IPS DF 6.9 (cell line): ENCODE measurements around the gene CYP4F2.
"Not testable (repeated sequence)": the region's sequence is repeated elsewhere in the genome, so short reads cannot be mapped to it uniquely, and the experiment has no call there.

Experiments used
- DNase-seq: peaks from one replicate; pipeline ENCODE4 v3.0.0-alpha.2; 2013; ENCODE audit warnings: low read depth, low spot score
- H3K27ac ChIP-seq: one replicate; pipeline ENCODE4 v1.5.1; 2013; ENCODE audit warnings: low read length, control low read depth
- H3K27me3 ChIP-seq: 2 replicates; pipeline ENCODE4 v1.6.1; 2013; ENCODE audit warnings: mild to moderate bottlenecking, low read length; ENCODE audit not compliant: control insufficient read depth, insufficient read depth
- H3K36me3 ChIP-seq: 2 replicates; pipeline ENCODE4 v1.6.1; 2013; ENCODE audit warnings: low read length; ENCODE audit not compliant: control insufficient read depth, insufficient read depth
- H3K4me1 ChIP-seq: 2 replicates; pipeline ENCODE4 v1.6.1; 2013; ENCODE audit warnings: low read length; ENCODE audit not compliant: control insufficient read depth, insufficient read depth
- H3K4me3 ChIP-seq: 2 replicates; pipeline ENCODE4 v1.5.1; 2013; ENCODE audit warnings: mild to moderate bottlenecking, low read length
- H3K9me3 ChIP-seq: 2 replicates; pipeline ENCODE4 v1.6.1; 2013; ENCODE audit warnings: low read length, inconsistent platforms; ENCODE audit not compliant: control insufficient read depth, insufficient read depth
- WGBS: extraction: QIAGEN DNeasy Blood & Tissue Kit; methylation state at CpG from one replicate; pipeline ENCODE4 v1.1.7; 2013; ENCODE audit warnings: mixed read lengths, missing lambda C conversion rate; ENCODE audit not compliant: insufficient read length, insufficient coverage; 5-methylcytosine and 5-hydroxymethylcytosine counted together

Gene CYP4F2

GRCh38 chr19:15926484-15926883, 28.6 kb upstream of the CYP4F2 start:
- DNase-seq, result no peak
- Histone ChIP-seq H3K27me3 (no peaks in the 10 kb centered on the region), H3K9me3 (peaks cover 30% of the 10 kb centered on the region), H3K4me1 (no peaks in the 10 kb centered on the region), H3K4me3 (no peak overlapping the region), H3K36me3 (no peaks in the 10 kb centered on the region), H3K27ac (no peak overlapping the region)
- WGBS, result no CpG with 5 or more reads among the region's 1 CpG

GRCh38 chr19:15923702-15924101, 25.8 kb upstream of the CYP4F2 start:
- no peak overlapping the region for H3K4me3 ChIP-seq
- H3K4me1 ChIP-seq, result no peaks in the 10 kb centered on the region
- no peak for DNase-seq
- H3K27me3 ChIP-seq, result no peaks in the 10 kb centered on the region
- H3K27ac ChIP-seq, result no peak overlapping the region
- H3K36me3 ChIP-seq, result no peaks in the 10 kb centered on the region
- H3K9me3 ChIP-seq, result peaks cover 22% of the 10 kb centered on the region
- no CpG with 5 or more reads among the region's 8 CpGs for WGBS

- DNase-seq, result no peak
- Histone ChIP-seq H3K4me3 (no peak overlapping the region), H3K4me1 (no peaks in the 10 kb centered on the region), H3K27me3 (no peaks in the 10 kb centered on the region), H3K36me3 (no peaks in the 10 kb centered on the region), H3K9me3 (peaks cover 18% of the 10 kb centered on the region), H3K27ac (no peak overlapping the region)
- WGBS, result no CpG with 5 or more reads among the region's 4 CpGs
Measured at GRCh38 chr19:15922021-15922420, 24.1 kb upstream of the CYP4F2 start.

GRCh38 chr19:15919243-15919642, 21.4 kb upstream of the CYP4F2 start:
- DNase-seq, result no peak
- peaks cover 13% of the 10 kb centered on the region for H3K9me3 ChIP-seq
- H3K36me3 ChIP-seq, result no peaks in the 10 kb centered on the region
- H3K27ac ChIP-seq, result no peak overlapping the region
- H3K27me3 ChIP-seq, result no peaks in the 10 kb centered on the region
- H3K4me3 ChIP-seq, result no peak overlapping the region
- WGBS, result 100% methylated on average over 3 of the region's 4 CpGs
- no peaks in the 10 kb centered on the region for H3K4me1 ChIP-seq

GRCh38 chr19:15915109-15915508, 17.2 kb upstream of the CYP4F2 start:
- no CpG with 5 or more reads among the region's 2 CpGs for WGBS
- no peak for DNase-seq
- no peaks in the 10 kb centered on the region for H3K4me1 ChIP-seq
- no peaks in the 10 kb centered on the region for H3K27me3 ChIP-seq
- H3K9me3 ChIP-seq, result peaks cover 4% of the 10 kb centered on the region
- no peaks in the 10 kb centered on the region for H3K36me3 ChIP-seq
- H3K4me3 ChIP-seq, result no peak overlapping the region
- H3K27ac ChIP-seq, result no peak overlapping the region

- WGBS, result no CpG with 5 or more reads among the region's 8 CpGs
- Histone ChIP-seq H3K27ac (no peak overlapping the region), H3K4me1 (no peaks in the 10 kb centered on the region), H3K27me3 (no peaks in the 10 kb centered on the region), H3K4me3 (no peak overlapping the region), H3K9me3 (peaks cover 4% of the 10 kb centered on the region), H3K36me3 (no peaks in the 10 kb centered on the region)
- no peak for DNase-seq
Measured at GRCh38 chr19:15913830-15914229, 16.0 kb upstream of the CYP4F2 start.

- no peak for DNase-seq
- Histone ChIP-seq H3K27ac (no peak overlapping the region), H3K9me3 (peaks cover 4% of the 10 kb centered on the region), H3K27me3 (no peaks in the 10 kb centered on the region), H3K4me1 (no peaks in the 10 kb centered on the region), H3K36me3 (no peaks in the 10 kb centered on the region), H3K4me3 (no peak overlapping the region)
- no CpG with 5 or more reads among the region's 6 CpGs for WGBS
Measured at GRCh38 chr19:15913384-15913783, 15.5 kb upstream of the CYP4F2 start.

- Histone ChIP-seq H3K4me1 (no peaks in the 10 kb centered on the region), H3K27me3 (no peaks in the 10 kb centered on the region), H3K4me3 (no peak overlapping the region), H3K9me3 (peaks cover 4% of the 10 kb centered on the region), H3K36me3 (no peaks in the 10 kb centered on the region), H3K27ac (no peak overlapping the region)
- DNase-seq, result no peak
- no CpG with 5 or more reads among the region's 44 CpGs for WGBS
Measured at GRCh38 chr19:15911599-15912235, 13.8 kb upstream of the CYP4F2 start.

GRCh38 chr19:15905026-15905425, 7.2 kb upstream of the CYP4F2 start:
- H3K27me3 ChIP-seq, result no peaks in the 10 kb centered on the region
- H3K4me3 ChIP-seq, result no peak overlapping the region
- no peaks in the 10 kb centered on the region for H3K4me1 ChIP-seq
- H3K36me3 ChIP-seq, result no peaks in the 10 kb centered on the region
- no peaks in the 10 kb centered on the region for H3K9me3 ChIP-seq
- H3K27ac ChIP-seq, result no peak overlapping the region
- DNase-seq, result no peak

GRCh38 chr19:15902898-15903297, 5.0 kb upstream of the CYP4F2 start:
- H3K9me3 ChIP-seq, H3K4me3 ChIP-seq, H3K27ac ChIP-seq, H3K4me1 ChIP-seq, H3K27me3 ChIP-seq, DNase-seq, H3K36me3 ChIP-seq: not testable (repeated sequence)
- no CpG with 5 or more reads among the region's 29 CpGs for WGBS

GRCh38 chr19:15902254-15902653, 4.4 kb upstream of the CYP4F2 start:
- Histone ChIP-seq H3K36me3 (no peaks in the 10 kb centered on the region), H3K27ac (no peak overlapping the region), H3K9me3 (no peaks in the 10 kb centered on the region), H3K4me3 (no peak overlapping the region), H3K4me1 (no peaks in the 10 kb centered on the region), H3K27me3 (no peaks in the 10 kb centered on the region)
- no peak for DNase-seq
- no CpG with 5 or more reads among the region's 11 CpGs for WGBS
